Measurements from ENCODE around the gene ENHO. TPM values are rescaled to one million over a fixed set of nuclear protein-coding genes. Genes with fewer than 3 reads are reported as not detected.

Gene ENHO
- polyA plus RNA-seq, 1 donor (not counting 4 experiments of a cell fraction or from before 2014, with no cell fraction given): not detected

DNA sequence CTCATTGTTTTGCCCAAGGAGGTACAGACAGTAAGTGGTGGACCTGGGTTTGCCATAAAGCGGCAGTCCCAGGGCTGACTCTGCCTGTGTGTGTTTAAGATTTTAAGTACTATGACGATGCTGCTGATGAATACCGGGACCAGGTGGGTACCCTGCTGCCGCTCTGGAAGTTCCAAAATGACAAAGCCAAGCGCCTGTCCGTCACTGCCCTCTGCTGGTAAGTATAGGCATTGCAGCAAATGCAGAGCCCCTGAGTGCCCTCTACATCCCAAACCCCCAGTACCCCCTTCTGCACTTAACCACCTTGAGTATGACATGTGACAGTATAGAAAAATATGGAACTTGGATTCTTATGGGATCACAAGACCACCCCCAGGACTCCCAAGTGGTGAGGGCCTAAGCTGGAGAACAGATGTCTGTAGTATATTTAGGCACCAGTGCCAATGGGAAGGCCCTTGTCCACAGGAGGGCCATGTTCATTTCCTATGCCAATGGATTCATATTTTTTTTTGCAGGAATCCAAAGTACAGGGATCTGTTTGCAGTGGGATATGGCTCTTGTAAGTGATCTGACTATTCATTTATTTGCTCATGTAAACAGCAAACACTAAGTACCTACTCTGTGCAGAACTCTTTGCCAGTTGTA is 22.0 kb downstream of the ENHO start:
- H3K36me3 ChIP-seq (ENCODE audit: control insufficient read depth in 2 of 2, extremely low read depth in 1 of 2, insufficient read depth in 2 of 2, low read length in 2 of 2): no peaks in the 10 kb centered on the region
- H3K79me2 ChIP-seq (ENCODE audit: control insufficient read depth, insufficient read depth, low read length): no peaks in the 10 kb centered on the region
- TF ChIP-seq, protein P1, sequence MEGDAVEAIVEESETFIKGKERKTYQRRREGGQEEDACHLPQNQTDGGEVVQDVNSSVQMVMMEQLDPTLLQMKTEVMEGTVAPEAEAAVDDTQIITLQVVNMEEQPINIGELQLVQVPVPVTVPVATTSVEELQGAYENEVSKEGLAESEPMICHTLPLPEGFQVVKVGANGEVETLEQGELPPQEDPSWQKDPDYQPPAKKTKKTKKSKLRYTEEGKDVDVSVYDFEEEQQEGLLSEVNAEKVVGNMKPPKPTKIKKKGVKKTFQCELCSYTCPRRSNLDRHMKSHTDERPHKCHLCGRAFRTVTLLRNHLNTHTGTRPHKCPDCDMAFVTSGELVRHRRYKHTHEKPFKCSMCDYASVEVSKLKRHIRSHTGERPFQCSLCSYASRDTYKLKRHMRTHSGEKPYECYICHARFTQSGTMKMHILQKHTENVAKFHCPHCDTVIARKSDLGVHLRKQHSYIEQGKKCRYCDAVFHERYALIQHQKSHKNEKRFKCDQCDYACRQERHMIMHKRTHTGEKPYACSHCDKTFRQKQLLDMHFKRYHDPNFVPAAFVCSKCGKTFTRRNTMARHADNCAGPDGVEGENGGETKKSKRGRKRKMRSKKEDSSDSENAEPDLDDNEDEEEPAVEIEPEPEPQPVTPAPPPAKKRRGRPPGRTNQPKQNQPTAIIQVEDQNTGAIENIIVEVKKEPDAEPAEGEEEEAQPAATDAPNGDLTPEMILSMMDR (optimal IDR thresholded peaks at IDR 0.05 in 1 of 3, IDR thresholded peaks at IDR 0.05 in 1 of 3, conservative IDR thresholded peaks at IDR 0.05 in 1 of 3; ENCODE audit: extremely low read depth in 1 of 3, insufficient read depth in 2 of 3, low read length in 3 of 3): peak; percentile 89 to 98 (median 97)
- TF ChIP-seq EZH2 (IDR thresholded peaks at IDR 0.05; ENCODE audit: low read length): no peak
- H2AFZ ChIP-seq (ENCODE audit: control insufficient read depth, low read length): no peak overlapping the region
- FAIRE-seq (peak; percentile 82), DNase-seq (ENCODE audit: low read depth, low spot score) (peak; percentile 30)
- H3K27me3 ChIP-seq (ENCODE audit: control insufficient read depth, extremely low read depth, insufficient read depth, low read length): peaks cover 18% of the 10 kb centered on the region
- H3K9me1 ChIP-seq (ENCODE audit: control insufficient read depth, extremely low read depth, insufficient read depth, low read length): no peaks in the 10 kb centered on the region
- dilution Hi-C loops (cut with MboI; ENCODE audit: extremely low pct_ligation_motif_present, low sequenced_read_pairs): no loop called here
- H3K4me2 ChIP-seq (ENCODE audit: control insufficient read depth, extremely low read depth, insufficient read depth, low read depth, low read length): no peak overlapping the region
- H3K4me3 ChIP-seq (ENCODE audit: control insufficient read depth in 2 of 3, extremely low read depth in 1 of 3, insufficient read depth in 2 of 3, low read depth in 1 of 3, low read length in 3 of 3): no peak overlapping the region
- no peak overlapping the region for H3K9ac ChIP-seq (ENCODE audit: control insufficient read depth, extremely low read depth, insufficient read depth, low read length)
- no peak overlapping the region for H3K27ac ChIP-seq (ENCODE audit: control insufficient read depth, insufficient read depth, low read length)
- H4K20me1 ChIP-seq (ENCODE audit: control insufficient read depth, extremely low read depth, insufficient read depth, low read length): peaks cover 2% of the 10 kb centered on the region
- H3K4me1 ChIP-seq (ENCODE audit: control insufficient read depth, extremely low read depth, insufficient read depth, low read length): peaks cover 19% of the 10 kb centered on the region
- no peaks in the 10 kb centered on the region for H3K9me3 ChIP-seq (ENCODE audit: control insufficient read depth, low read depth, low read length)

DNA sequence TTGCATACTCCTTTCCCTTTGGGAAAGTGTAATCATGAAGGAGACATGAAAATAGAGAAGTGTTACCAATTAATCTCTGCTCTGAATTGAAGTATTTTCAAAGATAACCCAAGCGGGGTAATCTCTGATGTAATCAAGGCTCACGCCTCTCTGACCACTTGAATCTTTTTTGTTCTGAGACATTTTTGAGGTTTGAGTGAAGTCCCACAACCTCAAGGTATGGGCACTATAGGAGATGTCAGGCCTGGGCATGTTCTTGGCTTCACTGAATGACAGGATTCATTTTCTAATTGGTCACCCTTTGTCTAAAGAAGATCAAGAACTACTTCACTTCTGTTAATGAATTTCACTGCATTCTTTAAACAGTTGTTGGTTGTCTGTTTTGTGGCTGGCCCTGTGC is 23.7 kb downstream of the ENHO start:
- H3K9me3 ChIP-seq (ENCODE audit: control insufficient read depth, low read depth, low read length): no peaks in the 10 kb centered on the region
- dilution Hi-C loops (cut with MboI; ENCODE audit: extremely low pct_ligation_motif_present, low sequenced_read_pairs): no loop called here
- no peak overlapping the region for H2AFZ ChIP-seq (ENCODE audit: control insufficient read depth, low read length)
- peak overlapping the region; percentile 31 for H3K4me2 ChIP-seq (ENCODE audit: control insufficient read depth, extremely low read depth, insufficient read depth, low read depth, low read length)
- H3K9me1 ChIP-seq (ENCODE audit: control insufficient read depth, extremely low read depth, insufficient read depth, low read length): no peaks in the 10 kb centered on the region
- H4K20me1 ChIP-seq (ENCODE audit: control insufficient read depth, extremely low read depth, insufficient read depth, low read length): peaks cover 4% of the 10 kb centered on the region
- H3K27me3 ChIP-seq (ENCODE audit: control insufficient read depth, extremely low read depth, insufficient read depth, low read length): peaks cover 11% of the 10 kb centered on the region
- TF ChIP-seq, protein P1 (optimal IDR thresholded peaks at IDR 0.05 in 1 of 3, IDR thresholded peaks at IDR 0.05 in 1 of 3, conservative IDR thresholded peaks at IDR 0.05 in 1 of 3; ENCODE audit: extremely low read depth in 1 of 3, insufficient read depth in 2 of 3, low read length in 3 of 3): no peak
- no peak for TF ChIP-seq EZH2 (IDR thresholded peaks at IDR 0.05; ENCODE audit: low read length)
- H3K27ac ChIP-seq (ENCODE audit: control insufficient read depth, insufficient read depth, low read length): no peak overlapping the region
- peak; percentile 79 for FAIRE-seq
- DNase-seq (ENCODE audit: low read depth, low spot score): no peak
- peaks cover 19% of the 10 kb centered on the region for H3K4me1 ChIP-seq (ENCODE audit: control insufficient read depth, extremely low read depth, insufficient read depth, low read length)
- H3K9ac ChIP-seq (ENCODE audit: control insufficient read depth, extremely low read depth, insufficient read depth, low read length): no peak overlapping the region
- no peaks in the 10 kb centered on the region for H3K79me2 ChIP-seq (ENCODE audit: control insufficient read depth, insufficient read depth, low read length)
- no peaks in the 10 kb centered on the region for H3K36me3 ChIP-seq (ENCODE audit: control insufficient read depth in 2 of 2, extremely low read depth in 1 of 2, insufficient read depth in 2 of 2, low read length in 2 of 2)
- H3K4me3 ChIP-seq (ENCODE audit: control insufficient read depth in 2 of 3, extremely low read depth in 1 of 3, insufficient read depth in 2 of 3, low read depth in 1 of 3, low read length in 3 of 3): no peak overlapping the region

All from keratinocyte (primary cell).